Gastrocnemius medialis (tissue), 4 donors: Measurements from ENCODE around the gene TDP2. TPM values are rescaled to one million over a fixed set of nuclear protein-coding genes. Genes with fewer than 3 reads are reported as not detected.
"Not testable (repeated sequence)": the region's sequence is repeated elsewhere in the genome, so short reads cannot be mapped to it uniquely, and the experiment has no call there.

Source experiments
- ATAC-seq, 2 donors: fragments of 150-250 bp; one replicate each; pipeline ENCODE4 v1.9.1; 2016
- DNase-seq, 2 donors: peaks; one replicate each; pipeline ENCODE4 v3.0.0-alpha.2; 2019
- H3K27ac ChIP-seq, 4 donors: fragments of 200-600 bp; sonication (generic); 1 replicate in 1 of 4; 2 replicates in 3 of 4; pipeline ENCODE4 v1.5.1; 2016 to 2018; ENCODE audit warnings: mild to moderate bottlenecking in 2 of 4, moderate library complexity in 1 of 4
- H3K27me3 ChIP-seq, 3 donors: fragments of 200-600 bp; sonication (generic) in 2 of 3; 1 replicate in 1 of 3; 2 replicates in 2 of 3; pipeline versions ENCODE4 v1.5.1 to v1.6.0; 2016 to 2019; ENCODE audit warnings: mild to moderate bottlenecking in 1 of 3, moderate library complexity in 1 of 3
- H3K36me3 ChIP-seq, 2 donors: fragments of 200-600 bp; sonication (generic) in 1 of 2; one replicate each; pipeline ENCODE4 v1.5.1; 2017 to 2018
- H3K4me1 ChIP-seq, 2 donors: fragments of 200-600 bp; sonication (generic) in 1 of 2; one replicate each; pipeline ENCODE4 v1.5.1; 2016 to 2017; ENCODE audit warnings: mild to moderate bottlenecking in 2 of 2
- H3K4me3 ChIP-seq, 4 donors: fragments of 200-600 bp; sonication (generic) in 3 of 4; 1 replicate in 1 of 4; 2 replicates in 3 of 4; pipeline ENCODE4 v1.5.1; 2016 to 2019; ENCODE audit warnings: mild to moderate bottlenecking in 2 of 4
- H3K9me3 ChIP-seq, 3 donors: fragments of 200-600 bp; sonication (generic) in 2 of 3; 1 replicate in 1 of 3; 2 replicates in 2 of 3; pipeline ENCODE4 v1.5.1; 2016 to 2019
- CTCF ChIP-seq, 5 experiments: fragments of 450-650 bp in 3 of 5; fragments of 200-600 bp in 2 of 5; sonication (generic) in 2 of 5; IDR thresholded peaks in 4 of 5; conservative IDR thresholded peaks in 1 of 5; 1 replicate in 4 of 5; 2 replicates in 1 of 5; pipeline ENCODE4 v1.5.1; 2016 to 2019; ENCODE audit warnings: antibody characterized with exemption in 5 of 5, mild to moderate bottlenecking in 3 of 5, moderate library complexity in 3 of 5
- POLR2A ChIP-seq, 2 donors: fragments of 450-650 bp; IDR thresholded peaks; one replicate each; pipeline ENCODE4 v1.6.1; 2017; ENCODE audit warnings: antibody characterized with exemption in 2 of 2, mild to moderate bottlenecking in 2 of 2, moderate library complexity in 2 of 2
- in situ Hi-C, 4 donors: fragments of 200-750 bp; cut with MboI; loops; one replicate each; pipeline versions ENCODE4 v1.15.0 to v1.8.0; 2017; ENCODE audit warnings: low sequenced_read_pairs in 4 of 4
- intact Hi-C: fragments of 100-400 bp; cut with DNase I; formaldehyde crosslinking; loops from one replicate; pipeline ENCODE4 v1.15.1; 2023; ENCODE audit warnings: low total_unique reads
- total RNA-seq, 4 donors: library from RNA; depleted of rRNA; stranded (reverse); fragments of >200 nt; gene quantifications; one replicate each; pipeline versions ENCODE4 v1.1.0 to v1.2.3, GENCODE V29; 2016

Gene TDP2
- total RNA-seq, 4 donors from 2014 or later, result 17.6 to 44.2 (median 21.7) TPM

GRCh38 chr6:24666097-24666640, 530 bp downstream of the TDP2 start:
- Histone ChIP-seq H3K4me1 (peaks cover 31 to 32% of the 10 kb centered on the region in 2 donors), H3K4me3 (peak overlapping the region; percentile 76 to 95 (median 94)), H3K27ac (peak overlapping the region; percentile 90 to 95 (median 92)), H3K9me3 (no peaks in the 10 kb centered on the region), H3K27me3 (no peaks in the 10 kb centered on the region), H3K36me3 (peaks cover 0 to 16% of the 10 kb centered on the region in 2 donors)
- ATAC-seq (peak; percentile 35 to 43), DNase-seq (peak in 1 of 2 donors; percentile 26)
- in situ Hi-C loops, result loop anchor here in 1 of 4 donors (5.0 kb wide), 1 partner anchor 46 kb away; no protein-coding TSS in a partner anchor
- intact Hi-C loops, result loop anchor here (1.0 kb wide), 1 partner anchor 55 kb away; no protein-coding TSS in a partner anchor
- no peak for TF ChIP-seq CTCF (IDR thresholded peaks at IDR 0.05 in 4 of 5, conservative IDR thresholded peaks at IDR 0.05 in 1 of 5)
- TF ChIP-seq POLR2A (IDR thresholded peaks at IDR 0.05), result no peak

GRCh38 chr6:24664046-24664987, 2.4 kb downstream of the TDP2 start:
- ATAC-seq (no peak), DNase-seq (no peak)
- no peaks in the 10 kb centered on the region for H3K27me3 ChIP-seq
- H3K36me3 ChIP-seq, result peaks cover 0 to 11% of the 10 kb centered on the region in 2 donors
- peak overlapping the region in 1 of 4 donors; percentile 11 for H3K27ac ChIP-seq
- in situ Hi-C loops, result no loop called here
- TF ChIP-seq POLR2A (IDR thresholded peaks at IDR 0.05) (no peak), CTCF (IDR thresholded peaks at IDR 0.05 in 4 of 5, conservative IDR thresholded peaks at IDR 0.05 in 1 of 5) (no peak)
- no peak overlapping the region for H3K4me3 ChIP-seq
- no peaks in the 10 kb centered on the region for H3K9me3 ChIP-seq
- peaks cover 31 to 32% of the 10 kb centered on the region in 2 donors for H3K4me1 ChIP-seq
- intact Hi-C loops, result no loop called here

GRCh38 chr6:24663189-24663588, 3.5 kb downstream of the TDP2 start:
- Histone ChIP-seq H3K36me3 (peaks cover 0 to 11% of the 10 kb centered on the region in 2 donors), H3K9me3 (no peaks in the 10 kb centered on the region), H3K4me3 (no peak overlapping the region), H3K27ac (no peak overlapping the region), H3K27me3 (no peaks in the 10 kb centered on the region), H3K4me1 (peaks cover 24% of the 10 kb centered on the region in 2 donors)
- intact Hi-C loops, result no loop called here
- in situ Hi-C loops, result no loop called here
- DNase-seq (no peak), ATAC-seq (no peak)
- TF ChIP-seq POLR2A (IDR thresholded peaks at IDR 0.05) (no peak), CTCF (IDR thresholded peaks at IDR 0.05 in 4 of 5, conservative IDR thresholded peaks at IDR 0.05 in 1 of 5) (no peak)

GRCh38 chr6:24662236-24662635, 4.5 kb downstream of the TDP2 start:
- in situ Hi-C loops, result no loop called here
- Histone ChIP-seq H3K4me1 (peaks cover 15% of the 10 kb centered on the region in 2 donors), H3K9me3 (no peaks in the 10 kb centered on the region), H3K36me3 (peaks cover 0 to 17% of the 10 kb centered on the region in 2 donors), H3K27ac (no peak overlapping the region), H3K27me3 (no peaks in the 10 kb centered on the region), H3K4me3 (no peak overlapping the region)
- TF ChIP-seq POLR2A (IDR thresholded peaks at IDR 0.05) (no peak), CTCF (IDR thresholded peaks at IDR 0.05 in 4 of 5, conservative IDR thresholded peaks at IDR 0.05 in 1 of 5) (no peak)
- no peak for ATAC-seq
- intact Hi-C loops, result no loop called here
- no peak for DNase-seq

GRCh38 chr6:24661759-24662158, 4.9 kb downstream of the TDP2 start:
- ATAC-seq, in situ Hi-C loops, DNase-seq, H3K4me3 ChIP-seq, intact Hi-C loops, H3K9me3 ChIP-seq, H3K27ac ChIP-seq, H3K27me3 ChIP-seq: not testable (repeated sequence)
- H3K36me3 ChIP-seq, result peaks cover 0 to 17% of the 10 kb centered on the region in 2 donors
- H3K4me1 ChIP-seq, result peaks cover 15% of the 10 kb centered on the region in 2 donors
